ENCODE measurements around the gene EIF5AL1. TPM values are rescaled to one million over a fixed set of nuclear protein-coding genes. Genes with fewer than 3 reads are reported as not detected.
"Not testable (repeated sequence)": the region's sequence is repeated elsewhere in the genome, so short reads cannot be mapped to it uniquely, and the experiment has no call there.

The EIF5AL1 gene
- total and polyA plus RNA-seq, 2 of the 4 experiments (the other 2 are of a cell fraction): 1.1 to 1.4 TPM

- H3K79me1 ChIP-seq (ENCODE audit: low read depth in 1 of 2, low read length in 2 of 2); H3K9me3 ChIP-seq (ENCODE audit: control insufficient read depth, insufficient read depth, low read length); H4K8ac ChIP-seq (ENCODE audit: low read depth in 2 of 2, low read length in 2 of 2); H4K91ac ChIP-seq (ENCODE audit: insufficient read depth, low read depth, low read length); H3K9ac ChIP-seq (ENCODE audit: low read depth, low read length); H2AK9ac ChIP-seq (replicated peaks; ENCODE audit: low read depth, low read length, poor library complexity); H3K4me1 ChIP-seq (ENCODE audit: control insufficient read depth, insufficient read depth, low read length); H3K23ac ChIP-seq (ENCODE audit: low read depth, low read length); H2AK5ac ChIP-seq (ENCODE audit: low read depth, low read length); in situ Hi-C loops (cut with MboI; ENCODE audit: low sequenced_read_pairs); H3K4ac ChIP-seq (ENCODE audit: low read depth, low read length); H3K27ac ChIP-seq (ENCODE audit: insufficient read depth, low read length); H4K20me1 ChIP-seq (ENCODE audit: insufficient read depth, low read length); BruUV-seq (replicated peaks); H2AFZ ChIP-seq (replicated peaks; ENCODE audit: low read length, poor library complexity); H3K9me1 ChIP-seq (ENCODE audit: insufficient read depth, low read length); H2BK120ac ChIP-seq (ENCODE audit: low read depth, low read length); H3K18ac ChIP-seq (ENCODE audit: low read depth, low read length); H2BK20ac ChIP-seq (ENCODE audit: low read depth, low read length); CTCF ChIA-PET; H3K56ac ChIP-seq (ENCODE audit: extremely low read depth, insufficient read depth, low read length); dilution Hi-C loops (cut with HindIII; ENCODE audit: low sequenced_read_pairs, unreplicated experiment); DNase-seq; H2BK5ac ChIP-seq (ENCODE audit: low read depth, low read length, poor library complexity, severe bottlenecking); POLR2A ChIA-PET (ENCODE audit: unreplicated experiment); H4K5ac ChIP-seq (ENCODE audit: low read depth, low read length); H3K4me2 ChIP-seq (ENCODE audit: low read depth, low read length); H3K36me3 ChIP-seq (ENCODE audit: control insufficient read depth, insufficient read depth, low read length); H3K14ac ChIP-seq (replicated peaks; ENCODE audit: low read depth, low read length); H3K4me3 ChIP-seq (ENCODE audit: insufficient read depth, low read depth, low read length); H2BK15ac ChIP-seq (ENCODE audit: low read depth, low read length): not testable (repeated sequence)
- intact Hi-C loops (cut with micrococcal nuclease): loop anchor here (10.0 kb wide), 1 partner anchor 594 kb away; the partner anchor contains the start of gene PLAC9
- WGBS, 2 experiments (ENCODE audit: extremely low coverage in 2 of 2, insufficient read length in 1 of 2): no CpG with 5 or more reads among the region's 1 CpG
- H3K27me3 ChIP-seq (ENCODE audit: control insufficient read depth, insufficient read depth, low read length): peaks cover 12% of the 10 kb centered on the region
- ATAC-seq (ENCODE audit: low read depth): peak; percentile 51; the same call in 1 of the 2 replicates
Measured at GRCh38 chr10:79540930-79541329, 28.6 kb downstream of the EIF5AL1 start.

Measured in IMR-90 (cell line).